ENCODE data around the gene ZIC5. TPM values are rescaled to one million over a fixed set of nuclear protein-coding genes. Genes with fewer than 3 reads are reported as not detected.

ZIC5 gene
- total RNA-seq, 1 experiment from 2014 or later: not detected

- no peaks in the 10 kb centered on the region for H3K27me3 ChIP-seq (ENCODE audit: low read length)
- no peak overlapping the region for H3K4me2 ChIP-seq (ENCODE audit: low read depth, low read length, poor library complexity, severe bottlenecking)
- no peak for DNase-seq
- no peak overlapping the region for H3K9ac ChIP-seq (ENCODE audit: low read length)
- no peak overlapping the region for H3K27ac ChIP-seq (ENCODE audit: low read length)
- H3K4me3 ChIP-seq (ENCODE audit: low read length): no peak overlapping the region
- no peaks in the 10 kb centered on the region for H3K9me2 ChIP-seq (replicated peaks; ENCODE audit: insufficient read depth, low read length)
- no peak overlapping the region for H2AFZ ChIP-seq (ENCODE audit: low read length)
- no peaks in the 10 kb centered on the region for H3K9me3 ChIP-seq (ENCODE audit: low read length)
- no peaks in the 10 kb centered on the region for H3K4me1 ChIP-seq (ENCODE audit: low read length)
- H3K36me3 ChIP-seq (ENCODE audit: insufficient read depth, low read length): no peaks in the 10 kb centered on the region
- no peaks in the 10 kb centered on the region for H3K79me2 ChIP-seq (ENCODE audit: low read length)
- H4K20me1 ChIP-seq (ENCODE audit: insufficient read depth, low read depth, low read length): no peaks in the 10 kb centered on the region
Observed at GRCh38 chr13:99978799-99979452, 7.4 kb upstream of the ZIC5 start.

DNA sequence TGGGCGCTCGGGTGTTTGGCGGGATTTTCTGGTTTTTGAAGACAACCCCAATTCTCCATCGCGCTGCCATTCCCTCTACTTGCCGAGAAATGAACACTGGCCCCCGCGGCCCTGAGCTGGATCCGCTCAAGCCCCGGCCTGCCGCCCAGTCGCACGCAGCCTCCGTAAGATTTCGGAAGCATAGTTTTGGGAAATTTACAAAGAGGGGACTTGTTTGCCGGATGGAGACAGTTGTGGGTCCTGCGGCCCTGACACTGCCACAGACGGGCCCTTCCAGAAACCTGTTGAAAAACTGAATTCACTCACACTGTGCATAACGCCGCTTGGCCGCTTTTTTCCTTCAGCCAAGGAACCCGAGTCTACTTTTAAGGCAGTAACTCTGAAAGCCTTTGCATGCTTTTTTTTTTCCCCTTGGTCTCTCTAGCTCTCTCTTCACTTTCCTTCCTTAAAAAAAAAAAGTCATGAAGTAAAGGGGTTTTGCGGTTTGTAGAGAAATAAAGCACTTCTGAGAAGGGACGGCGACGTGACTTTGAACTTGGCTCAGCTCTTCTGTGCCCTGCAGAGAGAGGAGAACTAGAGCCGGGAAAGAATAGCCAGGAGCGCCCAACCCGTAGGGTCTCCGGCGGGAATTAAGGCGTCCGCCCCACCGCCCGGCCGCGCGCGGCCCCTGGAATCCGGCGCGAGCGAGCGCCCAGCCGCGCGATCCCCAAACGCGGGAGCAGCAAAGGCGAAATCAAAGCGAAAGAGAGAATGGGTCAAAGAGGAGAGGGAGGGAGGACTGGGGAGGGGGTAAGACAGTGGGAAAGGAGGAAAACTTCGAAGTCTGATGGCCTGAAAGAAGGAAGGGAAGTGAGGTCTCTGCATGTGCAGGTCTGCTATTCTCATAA lies 6.6 kb upstream of the ZIC5 start:
- Histone ChIP-seq H3K36me3 (ENCODE audit: insufficient read depth, low read length) (no peaks in the 10 kb centered on the region), H3K9me3 (ENCODE audit: low read length) (no peaks in the 10 kb centered on the region), H3K27me3 (ENCODE audit: low read length) (no peaks in the 10 kb centered on the region), H3K27ac (ENCODE audit: low read length) (no peak overlapping the region), H2AFZ (ENCODE audit: low read length) (no peak overlapping the region), H3K4me2 (ENCODE audit: low read depth, low read length, poor library complexity, severe bottlenecking) (no peak overlapping the region), H4K20me1 (ENCODE audit: insufficient read depth, low read depth, low read length) (no peaks in the 10 kb centered on the region), H3K4me3 (ENCODE audit: low read length) (no peak overlapping the region), H3K79me2 (ENCODE audit: low read length) (no peaks in the 10 kb centered on the region), H3K9me2 (replicated peaks; ENCODE audit: insufficient read depth, low read length) (no peaks in the 10 kb centered on the region), H3K4me1 (ENCODE audit: low read length) (no peaks in the 10 kb centered on the region), H3K9ac (ENCODE audit: low read length) (no peak overlapping the region)
- DNase-seq: no peak

GRCh38 chr13:99977334-99977911 lies 5.9 kb upstream of the ZIC5 start:
- Histone ChIP-seq H3K9me2 (replicated peaks; ENCODE audit: insufficient read depth, low read length) (no peaks in the 10 kb centered on the region), H3K36me3 (ENCODE audit: insufficient read depth, low read length) (no peaks in the 10 kb centered on the region), H3K79me2 (ENCODE audit: low read length) (no peaks in the 10 kb centered on the region), H3K27me3 (ENCODE audit: low read length) (no peaks in the 10 kb centered on the region), H3K4me2 (ENCODE audit: low read depth, low read length, poor library complexity, severe bottlenecking) (no peak overlapping the region), H4K20me1 (ENCODE audit: insufficient read depth, low read depth, low read length) (no peaks in the 10 kb centered on the region), H3K9ac (ENCODE audit: low read length) (no peak overlapping the region), H3K27ac (ENCODE audit: low read length) (no peak overlapping the region), H2AFZ (ENCODE audit: low read length) (no peak overlapping the region), H3K9me3 (ENCODE audit: low read length) (no peaks in the 10 kb centered on the region), H3K4me3 (ENCODE audit: low read length) (no peak overlapping the region), H3K4me1 (ENCODE audit: low read length) (no peaks in the 10 kb centered on the region)
- no peak for DNase-seq

GRCh38 chr13:99976575-99976974 lies 5.0 kb upstream of the ZIC5 start:
- no peak overlapping the region for H2AFZ ChIP-seq (ENCODE audit: low read length)
- H3K79me2 ChIP-seq (ENCODE audit: low read length): no peaks in the 10 kb centered on the region
- H3K4me2 ChIP-seq (ENCODE audit: low read depth, low read length, poor library complexity, severe bottlenecking): no peak overlapping the region
- no peak overlapping the region for H3K9ac ChIP-seq (ENCODE audit: low read length)
- no peaks in the 10 kb centered on the region for H3K4me1 ChIP-seq (ENCODE audit: low read length)
- no peak for DNase-seq
- no peak overlapping the region for H3K27ac ChIP-seq (ENCODE audit: low read length)
- H3K9me2 ChIP-seq (replicated peaks; ENCODE audit: insufficient read depth, low read length): no peaks in the 10 kb centered on the region
- no peak overlapping the region for H3K4me3 ChIP-seq (ENCODE audit: low read length)
- no peaks in the 10 kb centered on the region for H3K36me3 ChIP-seq (ENCODE audit: insufficient read depth, low read length)
- no peaks in the 10 kb centered on the region for H3K9me3 ChIP-seq (ENCODE audit: low read length)
- H4K20me1 ChIP-seq (ENCODE audit: insufficient read depth, low read depth, low read length): no peaks in the 10 kb centered on the region
- H3K27me3 ChIP-seq (ENCODE audit: low read length): no peaks in the 10 kb centered on the region

DNA sequence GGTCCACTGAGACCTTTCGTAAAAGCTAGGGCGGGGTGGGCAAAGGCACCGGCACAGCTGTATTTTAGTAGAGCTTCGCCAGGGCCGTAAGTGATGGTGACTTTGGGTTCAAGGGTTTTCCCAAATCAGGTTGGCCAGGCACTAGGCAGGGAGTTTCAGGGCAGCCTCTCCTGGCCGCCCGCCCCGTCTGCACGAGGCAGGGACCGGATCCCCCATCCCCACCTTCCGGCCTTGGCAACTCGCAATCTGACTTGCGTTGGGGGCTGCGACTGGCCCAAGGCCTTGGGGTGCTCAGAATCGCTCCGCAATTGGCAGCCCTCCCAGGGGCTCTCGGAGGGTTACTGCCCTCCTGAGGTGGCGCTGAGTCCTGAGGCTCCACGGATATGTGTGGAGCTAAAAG lies 4.1 kb upstream of the ZIC5 start:
- H3K27me3 ChIP-seq (ENCODE audit: low read length): no peaks in the 10 kb centered on the region
- H4K20me1 ChIP-seq (ENCODE audit: insufficient read depth, low read depth, low read length): no peaks in the 10 kb centered on the region
- H3K36me3 ChIP-seq (ENCODE audit: insufficient read depth, low read length): no peaks in the 10 kb centered on the region
- H3K4me1 ChIP-seq (ENCODE audit: low read length): no peaks in the 10 kb centered on the region
- H3K9ac ChIP-seq (ENCODE audit: low read length): no peak overlapping the region
- no peaks in the 10 kb centered on the region for H3K9me2 ChIP-seq (replicated peaks; ENCODE audit: insufficient read depth, low read length)
- DNase-seq: no peak
- no peak overlapping the region for H3K4me2 ChIP-seq (ENCODE audit: low read depth, low read length, poor library complexity, severe bottlenecking)
- no peak overlapping the region for H3K4me3 ChIP-seq (ENCODE audit: low read length)
- H3K79me2 ChIP-seq (ENCODE audit: low read length): no peaks in the 10 kb centered on the region
- no peaks in the 10 kb centered on the region for H3K9me3 ChIP-seq (ENCODE audit: low read length)
- H2AFZ ChIP-seq (ENCODE audit: low read length): no peak overlapping the region
- no peak overlapping the region for H3K27ac ChIP-seq (ENCODE audit: low read length)

DNA sequence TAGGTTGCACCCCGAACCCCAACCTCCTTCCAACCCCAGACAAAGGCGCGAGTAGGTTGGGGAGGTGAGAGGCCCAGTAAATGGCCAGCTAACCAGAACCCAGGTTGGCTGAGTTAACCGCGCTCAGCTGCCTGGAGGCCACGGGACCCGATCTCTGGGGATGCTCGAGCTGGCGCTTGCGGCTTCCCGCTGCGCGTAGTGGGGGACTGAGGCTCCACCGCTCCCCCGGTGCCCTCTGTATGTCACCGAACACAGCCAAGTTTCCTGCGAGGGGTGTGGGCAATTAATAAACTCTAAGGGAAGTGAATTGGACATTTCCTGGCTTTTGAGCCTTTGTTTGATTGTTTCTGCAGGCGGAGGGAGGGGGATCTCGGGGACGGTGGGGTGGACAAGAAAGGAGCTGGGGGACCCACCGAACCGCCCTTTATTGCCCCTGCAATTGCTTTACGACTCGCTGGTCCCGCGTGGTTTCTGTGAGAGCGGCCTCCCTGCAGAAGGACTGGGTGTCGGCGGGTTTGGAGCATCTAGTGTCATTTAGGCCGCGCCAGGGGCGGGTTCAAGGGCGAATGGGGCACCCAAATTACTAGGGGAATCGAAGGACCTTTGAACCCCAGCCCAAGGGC lies 3.5 kb upstream of the ZIC5 start:
- H3K4me3 ChIP-seq (ENCODE audit: low read length): no peak overlapping the region
- H3K36me3 ChIP-seq (ENCODE audit: insufficient read depth, low read length): no peaks in the 10 kb centered on the region
- no peak overlapping the region for H3K4me2 ChIP-seq (ENCODE audit: low read depth, low read length, poor library complexity, severe bottlenecking)
- H4K20me1 ChIP-seq (ENCODE audit: insufficient read depth, low read depth, low read length): no peaks in the 10 kb centered on the region
- DNase-seq: no peak
- no peaks in the 10 kb centered on the region for H3K27me3 ChIP-seq (ENCODE audit: low read length)
- H3K27ac ChIP-seq (ENCODE audit: low read length): no peak overlapping the region
- H3K9ac ChIP-seq (ENCODE audit: low read length): no peak overlapping the region
- H3K4me1 ChIP-seq (ENCODE audit: low read length): no peaks in the 10 kb centered on the region
- no peaks in the 10 kb centered on the region for H3K9me2 ChIP-seq (replicated peaks; ENCODE audit: insufficient read depth, low read length)
- no peak overlapping the region for H2AFZ ChIP-seq (ENCODE audit: low read length)
- H3K79me2 ChIP-seq (ENCODE audit: low read length): no peaks in the 10 kb centered on the region
- no peaks in the 10 kb centered on the region for H3K9me3 ChIP-seq (ENCODE audit: low read length)

DNA sequence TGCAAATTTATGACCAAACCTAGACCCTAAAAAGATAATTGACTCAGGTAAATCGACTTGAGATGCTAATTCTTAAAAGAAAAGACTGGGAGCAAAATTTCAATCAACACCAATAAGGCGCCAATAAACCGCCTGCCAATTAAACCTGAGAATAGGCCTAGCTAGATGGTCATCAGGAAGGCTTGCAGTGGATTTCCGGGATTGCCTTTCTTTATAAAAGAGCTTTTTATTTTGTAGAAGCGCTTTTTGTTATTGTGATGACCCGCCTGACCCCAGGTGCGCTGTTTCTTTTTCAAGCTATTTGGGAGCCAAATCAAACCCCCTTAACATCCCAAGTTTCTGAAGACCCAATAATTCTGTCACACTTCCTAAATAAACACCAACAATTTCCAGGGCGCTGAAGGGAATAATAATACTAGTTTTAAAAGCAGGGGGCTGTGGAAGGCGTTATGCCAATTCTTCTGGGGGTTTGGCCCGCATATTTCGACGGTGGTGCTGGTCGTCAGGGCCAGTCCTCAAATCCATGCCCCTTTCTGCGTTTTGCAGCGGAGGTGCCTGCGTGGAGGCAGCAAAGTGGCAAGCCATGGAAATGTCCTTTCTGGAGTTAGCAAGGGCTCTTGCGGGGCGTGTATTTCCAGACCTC lies 2.9 kb upstream of the ZIC5 start:
- H3K4me3 ChIP-seq (ENCODE audit: low read length): no peak overlapping the region
- H2AFZ ChIP-seq (ENCODE audit: low read length): no peak overlapping the region
- H3K79me2 ChIP-seq (ENCODE audit: low read length): no peaks in the 10 kb centered on the region
- no peak overlapping the region for H3K4me2 ChIP-seq (ENCODE audit: low read depth, low read length, poor library complexity, severe bottlenecking)
- no peaks in the 10 kb centered on the region for H3K27me3 ChIP-seq (ENCODE audit: low read length)
- H3K9me2 ChIP-seq (replicated peaks; ENCODE audit: insufficient read depth, low read length): no peaks in the 10 kb centered on the region
- H3K27ac ChIP-seq (ENCODE audit: low read length): no peak overlapping the region
- no peaks in the 10 kb centered on the region for H4K20me1 ChIP-seq (ENCODE audit: insufficient read depth, low read depth, low read length)
- no peaks in the 10 kb centered on the region for H3K4me1 ChIP-seq (ENCODE audit: low read length)
- H3K9me3 ChIP-seq (ENCODE audit: low read length): no peaks in the 10 kb centered on the region
- no peak for DNase-seq
- H3K36me3 ChIP-seq (ENCODE audit: insufficient read depth, low read length): no peaks in the 10 kb centered on the region
- no peak overlapping the region for H3K9ac ChIP-seq (ENCODE audit: low read length)

- Histone ChIP-seq H3K9me2 (replicated peaks; ENCODE audit: insufficient read depth, low read length) (no peaks in the 10 kb centered on the region), H3K9ac (ENCODE audit: low read length) (no peak overlapping the region), H3K27ac (ENCODE audit: low read length) (no peak overlapping the region), H3K4me1 (ENCODE audit: low read length) (no peaks in the 10 kb centered on the region), H3K4me2 (ENCODE audit: low read depth, low read length, poor library complexity, severe bottlenecking) (no peak overlapping the region), H3K4me3 (ENCODE audit: low read length) (no peak overlapping the region), H3K9me3 (ENCODE audit: low read length) (no peaks in the 10 kb centered on the region), H2AFZ (ENCODE audit: low read length) (no peak overlapping the region), H3K36me3 (ENCODE audit: insufficient read depth, low read length) (no peaks in the 10 kb centered on the region), H4K20me1 (ENCODE audit: insufficient read depth, low read depth, low read length) (no peaks in the 10 kb centered on the region), H3K27me3 (ENCODE audit: low read length) (no peaks in the 10 kb centered on the region), H3K79me2 (ENCODE audit: low read length) (no peaks in the 10 kb centered on the region)
- no peak for DNase-seq
Observed at GRCh38 chr13:99973808-99974185, 2.2 kb upstream of the ZIC5 start.

Measured in Karpas-422 (cell line).